HCEC 1CT (cell line): ENCODE measurements around the gene RNF212B.
"Not testable (repeated sequence)": the region's sequence is repeated elsewhere in the genome, so short reads cannot be mapped to it uniquely, and the experiment has no call there.

ENCODE experiments used
- DNase-seq: peaks from one replicate; pipeline ENCODE4 v3.0.0-alpha.2; 2017

RNF212B gene

DNA sequence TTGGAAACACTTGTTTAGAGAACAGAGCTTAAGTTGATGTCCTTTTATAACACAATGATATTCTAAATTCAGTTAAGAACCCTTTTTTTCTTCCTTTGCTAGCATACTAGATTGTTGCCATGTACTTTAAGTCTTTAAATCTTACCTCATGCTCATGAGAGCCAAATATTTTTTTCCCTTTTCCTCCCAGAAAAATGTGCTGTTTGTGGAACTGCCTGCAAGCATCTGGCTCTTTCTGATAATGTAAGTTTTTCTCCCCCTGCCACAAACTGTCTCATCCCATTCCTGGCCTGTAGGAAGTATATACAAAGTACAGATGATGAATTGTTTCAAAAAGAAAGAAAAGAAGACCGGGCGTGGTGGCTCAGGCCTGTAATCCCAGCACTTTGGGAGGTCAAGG lies 5.3 kb downstream of the RNF212B start:
- no peak for DNase-seq

DNA sequence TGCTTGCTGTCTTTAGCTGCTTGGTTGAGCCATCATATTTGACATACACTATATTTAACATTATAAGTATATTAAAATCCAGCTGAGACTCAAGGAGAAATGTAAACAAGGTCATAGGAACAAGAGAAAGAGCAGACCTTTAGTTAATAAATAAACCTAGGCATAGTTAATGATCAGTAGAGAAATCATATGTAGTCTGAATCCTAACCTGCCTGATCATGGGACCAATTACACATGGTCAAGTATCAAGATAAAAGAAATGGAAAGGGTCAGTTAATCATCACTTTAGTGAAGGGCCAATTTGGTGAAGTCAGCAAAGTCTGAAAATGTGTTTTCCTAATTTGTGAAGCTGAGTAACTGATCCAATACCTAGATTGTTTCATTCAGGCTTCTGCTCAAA lies 7.5 kb downstream of the RNF212B start:
- no peak for DNase-seq

DNA sequence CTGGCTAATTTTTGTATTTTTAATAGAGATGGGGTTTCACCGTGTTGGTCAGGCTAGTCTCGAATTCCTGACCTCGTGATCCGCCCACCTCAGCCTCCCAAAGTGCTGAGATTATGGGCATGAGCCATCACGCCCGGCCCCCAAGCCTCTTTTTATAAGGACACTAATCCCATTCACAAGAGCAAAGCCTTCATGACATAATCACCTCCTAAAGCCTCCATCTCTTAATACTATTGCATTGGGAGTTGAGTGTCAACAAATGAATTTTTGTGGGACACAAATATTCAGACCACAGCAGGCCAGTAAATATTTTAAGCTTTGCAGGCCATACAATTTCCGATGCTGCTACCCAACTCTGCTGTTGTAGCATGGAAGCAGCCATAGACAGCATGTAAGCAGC lies 10.9 kb downstream of the RNF212B start:
- DNase-seq = peak; percentile 9

DNA sequence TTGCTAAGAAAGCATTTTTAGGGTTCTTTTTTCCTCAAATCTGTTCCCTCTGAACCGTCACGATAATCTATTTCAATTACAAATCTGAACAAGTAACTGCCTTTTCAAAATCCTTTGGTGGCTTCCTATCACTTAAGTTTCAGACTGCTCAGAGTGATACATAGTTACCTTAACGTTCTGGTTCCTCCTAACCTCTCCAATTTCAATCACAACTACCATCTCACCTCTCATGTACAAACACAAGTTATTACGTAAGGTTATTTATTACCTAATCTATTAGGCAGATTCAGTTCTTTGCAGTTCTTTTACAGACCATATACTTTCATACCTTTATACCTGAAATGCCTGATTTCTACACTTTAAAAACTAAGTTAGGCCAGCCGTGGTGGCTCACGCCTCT lies 12.1 kb downstream of the RNF212B start:
- DNase-seq = no peak

DNA sequence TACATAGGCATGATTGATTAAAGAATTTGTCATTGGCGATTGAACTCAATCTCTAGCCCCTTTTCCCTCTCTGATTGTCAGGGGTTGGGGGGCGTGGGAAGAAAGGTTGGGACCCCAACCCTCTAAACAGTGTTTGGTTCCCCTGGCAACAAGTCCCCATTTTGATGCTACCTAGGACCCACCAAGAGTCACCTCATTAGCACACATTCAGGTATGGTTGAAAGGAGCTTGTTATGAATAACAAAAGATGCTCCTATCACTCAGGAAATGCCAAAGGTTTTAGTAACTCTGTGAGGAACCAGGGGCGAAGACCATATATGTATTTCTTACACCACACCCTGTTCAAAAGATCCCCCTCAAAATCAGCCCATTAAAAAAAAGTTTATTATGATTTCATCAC lies 14.3 kb downstream of the RNF212B start:
- DNase-seq = no peak

DNA sequence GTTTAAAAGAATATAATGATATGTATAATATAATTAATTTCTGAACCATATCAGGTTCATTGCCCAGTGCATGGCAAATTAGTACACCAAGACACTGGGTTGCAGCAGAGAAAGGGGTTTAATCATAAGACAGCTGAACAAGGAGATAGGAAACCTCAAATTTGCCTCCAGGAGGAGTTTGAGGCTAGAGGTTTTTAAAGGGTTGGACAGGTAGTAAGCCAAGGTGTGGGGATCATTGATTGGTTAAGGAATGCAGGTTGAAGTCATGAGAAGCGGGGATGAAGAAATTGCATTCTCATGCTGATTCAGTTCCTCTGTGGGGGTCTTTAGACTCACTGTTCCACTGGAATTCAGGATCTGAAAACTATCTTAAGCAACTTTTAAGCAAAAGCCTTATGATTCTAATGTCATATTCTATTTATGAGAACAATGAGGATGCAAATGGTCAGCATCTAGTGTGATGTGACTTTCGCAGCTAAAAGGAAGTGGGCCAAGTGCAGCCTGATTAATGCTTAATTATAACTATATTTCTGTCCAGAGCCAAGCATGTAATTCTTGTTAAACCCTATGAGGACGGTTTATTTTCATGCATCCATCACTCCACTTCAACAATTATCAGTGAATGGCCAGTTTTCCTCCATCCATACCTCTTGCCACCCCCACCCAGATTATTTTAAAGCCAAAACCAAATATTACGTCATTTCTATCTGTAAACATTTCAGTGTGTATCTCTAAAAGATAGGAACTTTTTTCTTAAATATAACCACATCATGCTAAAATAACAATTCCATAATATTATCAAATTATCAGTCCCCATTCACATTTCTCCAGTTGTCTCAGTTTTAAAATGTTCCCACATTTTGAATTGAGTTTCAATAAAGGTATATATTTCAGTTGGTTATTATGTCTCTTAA lies 14.9 kb downstream of the RNF212B start:
- no peak for DNase-seq

DNA sequence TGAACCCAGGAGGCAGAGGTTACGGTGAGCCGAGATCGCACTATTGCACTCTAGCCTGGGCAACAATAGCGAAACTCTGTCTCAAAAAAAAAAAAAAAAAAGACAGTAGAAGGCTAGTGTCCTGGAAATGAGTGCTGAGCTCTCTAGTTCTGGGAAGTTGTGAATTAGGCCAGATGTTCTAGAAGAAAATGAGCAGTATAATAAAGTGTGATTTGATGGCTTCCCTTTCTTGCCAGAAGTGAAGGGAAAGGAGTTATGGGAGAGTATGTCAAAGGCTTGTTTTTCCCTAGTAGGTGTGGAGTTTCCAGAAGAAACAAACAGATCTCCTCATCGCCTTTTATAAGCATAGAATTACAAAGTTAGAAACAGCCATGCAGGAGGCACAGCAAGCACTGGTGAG lies 20.5 kb downstream of the RNF212B start:
- DNase-seq = no peak

DNA sequence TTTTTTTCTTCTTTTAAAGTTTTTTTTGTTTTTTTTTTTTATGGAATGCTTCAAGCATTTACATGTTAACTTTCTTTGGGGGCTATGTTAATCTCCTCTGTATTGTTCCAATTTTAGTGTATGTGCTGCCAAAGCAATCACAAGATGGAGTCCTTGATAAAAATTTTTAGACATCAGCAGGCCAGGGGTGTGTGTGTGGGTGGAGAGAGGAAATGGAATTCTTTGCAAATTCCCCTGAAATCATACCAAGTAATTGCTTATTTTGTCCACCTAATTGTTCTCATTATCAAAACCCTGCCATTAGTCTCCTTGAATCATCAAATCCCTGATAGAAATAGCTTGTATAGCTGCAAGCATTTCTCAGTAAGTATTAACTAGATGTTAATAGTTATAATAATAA lies 21.7 kb downstream of the RNF212B start:
- DNase-seq = no peak

DNA sequence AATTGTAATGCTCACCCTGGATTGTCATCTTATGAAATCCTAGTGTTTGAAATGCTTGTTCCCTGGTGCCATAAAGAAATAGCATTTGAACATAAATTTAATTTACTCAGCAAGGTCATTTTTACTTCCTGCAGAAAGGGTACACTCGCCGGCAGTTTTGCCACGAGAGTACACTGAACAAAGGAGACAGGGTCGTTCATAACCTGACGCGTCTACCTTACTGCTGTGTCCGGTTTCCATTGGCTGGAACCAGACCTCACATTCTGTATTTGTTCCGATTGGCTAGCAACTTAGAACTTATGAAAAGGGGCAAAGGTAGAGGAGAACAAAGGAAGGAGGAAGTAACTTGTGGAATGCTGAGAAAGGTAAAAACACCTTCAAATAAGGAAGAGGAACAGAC lies 23.1 kb downstream of the RNF212B start:
- DNase-seq = not testable (repeated sequence)

DNA sequence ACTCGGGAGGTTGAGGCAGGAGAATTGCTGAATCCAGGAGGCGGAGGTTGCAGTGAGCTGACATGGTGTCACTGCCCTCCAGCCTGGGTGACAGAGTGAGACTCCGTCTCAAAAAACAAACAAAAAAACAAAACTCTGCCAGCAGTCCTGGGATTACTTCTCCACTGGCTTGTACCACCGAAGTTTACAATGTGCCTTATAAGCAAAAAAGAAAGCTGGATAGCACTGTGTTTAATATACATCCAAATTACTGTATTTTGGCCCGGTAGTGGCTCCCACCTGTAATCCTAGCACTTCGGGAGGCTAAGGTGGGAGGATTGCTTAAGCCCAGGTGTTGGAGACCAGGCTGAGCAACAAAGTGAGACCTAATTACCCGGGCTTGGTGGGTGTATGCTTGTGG lies 31.5 kb downstream of the RNF212B start:
- no peak for DNase-seq

DNA sequence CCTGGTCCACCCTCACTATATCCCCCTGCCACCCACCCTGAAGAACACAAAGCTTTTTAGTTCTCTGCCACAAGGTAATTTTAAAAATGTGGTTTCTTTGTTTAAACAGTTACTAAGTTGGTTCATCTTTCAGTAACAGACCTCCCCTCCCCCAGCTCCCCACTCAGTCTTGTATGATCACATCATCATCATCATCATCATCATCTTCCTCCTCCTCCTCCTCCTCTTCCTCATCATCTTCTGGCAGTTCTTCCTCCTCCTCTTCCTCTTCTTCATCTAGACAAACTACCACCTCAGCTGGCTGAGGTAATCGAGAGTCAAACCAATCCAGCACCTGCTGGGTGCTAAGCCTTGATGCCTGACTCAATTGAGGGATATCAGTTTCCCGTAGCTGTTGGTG lies 37.7 kb downstream of the RNF212B start:
- no peak for DNase-seq

DNA sequence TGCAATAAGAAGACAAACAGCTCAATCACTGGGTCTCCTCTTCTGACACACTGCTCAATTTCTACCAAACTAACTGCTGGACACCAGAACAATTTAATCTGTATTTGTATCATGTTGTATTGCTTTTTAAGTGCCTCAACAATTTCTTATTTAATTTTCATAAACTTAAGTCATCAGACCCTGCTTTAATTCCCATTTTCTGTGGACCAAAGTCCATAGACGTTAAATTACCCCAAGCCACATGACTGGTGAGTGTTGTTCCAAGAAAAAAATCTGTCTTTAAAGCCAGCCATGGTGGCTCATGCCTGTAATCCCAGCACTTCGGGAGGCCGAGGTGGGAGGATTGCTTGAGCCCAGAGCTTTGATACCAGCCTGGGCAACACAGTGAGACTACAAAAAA lies 39.5 kb downstream of the RNF212B start:
- no peak for DNase-seq

DNA sequence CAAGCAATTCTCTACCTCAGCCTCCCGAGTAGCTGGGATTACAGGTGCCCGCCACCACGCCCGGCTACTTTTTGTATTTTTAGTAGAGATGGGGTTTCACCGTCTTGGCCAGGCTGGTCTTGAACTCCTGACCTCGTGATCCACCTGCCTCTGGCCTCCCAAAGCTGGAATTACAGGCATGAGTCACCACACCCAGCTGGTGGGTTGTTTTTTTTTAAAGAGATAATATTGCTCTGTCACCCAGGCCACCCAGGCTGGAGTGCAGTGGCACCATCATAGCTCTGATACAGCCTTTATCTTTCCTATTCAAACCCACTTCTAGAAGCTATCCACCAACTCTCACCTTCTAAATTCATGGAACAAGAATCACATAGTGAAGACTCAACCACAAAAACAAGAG lies 40.2 kb downstream of the RNF212B start:
- DNase-seq = not testable (repeated sequence)

DNA sequence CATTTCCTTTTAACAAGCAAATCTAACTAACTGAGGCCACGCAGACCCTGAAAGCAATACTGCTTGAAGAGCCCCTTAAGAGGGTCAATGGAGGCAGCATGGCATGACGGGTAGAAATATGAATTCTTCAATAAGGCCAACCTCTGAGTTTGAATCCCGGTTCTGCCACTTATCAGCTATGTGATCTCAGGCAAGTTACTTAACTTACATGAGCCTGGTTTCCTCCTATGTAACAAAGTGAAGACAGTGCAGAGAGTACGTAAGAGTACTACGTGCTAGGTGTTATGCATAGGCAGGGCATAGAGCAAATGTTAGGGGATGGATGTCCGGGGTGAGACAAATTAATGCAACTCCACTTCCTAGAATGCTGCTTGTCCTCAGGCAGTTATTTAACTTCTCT lies 43.5 kb downstream of the RNF212B start:
- DNase-seq = no peak

DNA sequence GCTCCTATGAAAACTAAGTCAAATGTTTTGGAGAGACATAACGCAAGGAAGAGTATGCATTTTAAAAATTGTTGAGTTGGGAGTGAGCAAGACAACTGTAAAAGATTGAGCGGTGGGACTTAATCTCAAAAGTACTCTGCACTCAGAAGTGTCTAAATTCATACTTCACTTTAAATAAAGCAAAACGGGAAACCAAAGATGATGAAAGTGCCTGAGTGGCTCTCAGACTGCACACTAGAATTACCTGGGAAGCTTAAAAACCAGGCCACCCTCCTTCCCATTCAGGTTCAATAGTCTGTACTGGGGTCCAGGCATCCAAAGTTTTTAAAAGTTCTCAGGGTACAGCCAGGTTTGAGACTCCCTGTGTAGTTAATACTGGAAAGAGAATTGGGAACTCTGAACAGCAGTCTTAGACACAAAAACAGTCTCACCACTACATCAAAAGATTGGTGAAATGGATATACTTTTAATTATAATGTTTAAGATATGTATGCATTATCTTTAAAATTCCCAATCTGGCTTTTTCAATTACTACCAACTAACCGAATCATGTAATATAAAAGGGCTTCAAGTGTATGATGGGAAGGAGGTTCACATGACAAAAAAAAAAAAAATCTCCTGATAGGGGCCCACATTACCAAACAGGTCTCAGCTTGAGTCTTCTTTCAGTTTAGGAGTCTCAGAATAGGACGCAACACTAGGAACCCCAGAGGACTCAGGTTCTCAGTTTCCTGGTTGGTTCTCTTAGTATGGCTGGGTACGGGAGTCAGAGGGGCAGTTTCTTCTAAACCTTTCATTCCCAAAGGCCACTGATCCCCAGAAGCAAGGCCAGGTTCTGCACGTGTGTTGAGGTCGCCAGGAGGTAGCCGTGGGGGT lies 47.2 kb downstream of the RNF212B start:
- peak; percentile 16 for DNase-seq

DNA sequence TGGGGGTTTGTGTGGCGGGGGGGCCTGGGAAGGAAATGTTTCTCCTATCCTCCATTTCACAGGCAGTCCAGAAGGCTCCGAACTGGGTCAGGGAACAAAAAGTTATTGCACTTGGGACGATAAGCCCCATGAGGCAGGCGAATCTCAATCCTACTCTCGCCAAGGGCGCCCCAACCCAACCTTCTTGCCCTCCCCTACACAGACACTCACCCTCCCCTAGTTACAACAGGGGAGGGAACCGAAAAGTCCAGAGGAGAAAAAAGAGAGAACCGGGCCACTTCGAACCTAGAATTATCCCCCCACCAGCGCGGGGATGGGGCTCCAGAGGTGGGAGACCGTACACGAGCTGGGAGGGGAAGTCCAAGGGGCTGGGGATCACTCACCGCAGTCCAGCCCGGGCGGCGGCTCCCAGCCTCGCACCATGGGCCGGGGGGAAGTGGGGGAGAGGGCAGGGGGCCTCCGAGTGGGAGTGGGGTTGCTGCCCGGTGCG lies 47.8 kb downstream of the RNF212B start:
- DNase-seq = peak; percentile 6

DNA sequence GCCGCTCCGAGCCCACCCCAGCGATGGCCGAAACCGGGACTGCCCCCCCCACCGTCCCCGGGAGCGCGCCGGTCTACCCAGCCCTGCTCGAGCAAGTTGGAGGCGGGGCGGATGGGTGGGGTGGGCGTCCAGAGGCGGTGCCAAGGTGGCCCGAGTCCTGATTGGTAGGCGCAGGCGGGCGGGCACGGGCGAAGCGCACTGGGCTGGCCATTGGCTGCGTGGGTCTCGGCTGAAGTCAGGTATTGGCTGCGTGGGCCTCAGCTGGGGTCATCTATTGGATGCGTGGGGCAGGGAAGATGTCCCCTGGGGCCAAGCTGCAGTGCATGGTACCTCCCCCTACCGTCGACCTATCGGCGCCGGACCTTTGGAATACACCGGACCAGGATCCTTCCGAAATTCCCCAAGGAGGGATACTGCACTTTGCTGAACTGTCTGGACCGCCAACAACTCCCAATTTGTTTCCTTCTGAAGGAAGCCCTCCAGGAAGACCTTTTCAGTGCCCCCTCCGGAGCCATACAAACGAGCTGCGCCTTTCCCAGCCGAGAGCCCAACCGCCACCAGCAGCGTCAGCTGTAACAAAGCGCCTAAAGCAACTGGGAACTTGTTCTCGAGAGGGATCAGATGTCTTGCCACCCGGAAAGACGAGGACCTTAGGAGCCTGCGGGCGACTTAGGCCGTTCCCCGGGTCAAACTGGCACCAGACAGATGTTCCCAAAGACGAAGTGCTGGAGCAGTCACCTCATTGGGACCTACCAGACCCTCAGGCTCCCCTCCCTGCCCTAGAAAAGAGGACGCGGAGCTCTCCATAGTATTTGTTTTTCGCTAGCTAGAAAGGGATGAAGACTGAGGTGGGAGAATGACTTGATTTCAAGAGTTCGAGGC lies 48.5 kb downstream of the RNF212B start, which contains the start of gene HOMEZ:
TSS of gene HOMEZ (minus strand) at position 113 of the 882 bp plus-strand sequence. CDS start 180 bp downstream, outside the sequence.
- peak; percentile 99 for DNase-seq

DNA sequence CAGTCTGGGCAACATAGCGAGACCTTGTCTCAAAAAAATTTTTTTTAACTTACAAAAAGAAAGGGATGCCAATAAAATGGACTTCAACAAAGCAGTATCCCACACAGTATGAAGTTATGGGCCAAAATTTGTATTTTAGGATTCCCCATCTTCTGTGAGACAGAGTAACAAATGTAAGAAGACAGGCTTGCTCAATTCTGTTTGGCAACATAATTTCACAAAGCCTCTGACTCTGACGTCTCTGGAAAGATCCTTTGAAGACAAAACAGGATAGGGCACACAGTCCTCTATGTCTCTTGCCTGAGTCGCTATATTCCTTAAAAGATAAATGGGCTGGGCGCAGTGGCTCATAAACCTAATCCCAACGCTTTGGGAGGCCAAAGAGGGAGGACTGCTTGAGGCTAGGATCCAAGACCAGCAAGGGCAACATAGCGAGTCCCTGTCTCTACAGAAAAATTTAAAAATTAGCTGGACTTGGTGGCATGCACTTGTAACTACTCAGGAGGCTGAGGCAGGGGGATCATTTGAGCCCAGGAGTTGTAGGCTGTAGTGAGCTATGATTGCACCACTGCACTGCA lies 49.3 kb downstream of the RNF212B start:
- DNase-seq = peak; percentile 10

DNA sequence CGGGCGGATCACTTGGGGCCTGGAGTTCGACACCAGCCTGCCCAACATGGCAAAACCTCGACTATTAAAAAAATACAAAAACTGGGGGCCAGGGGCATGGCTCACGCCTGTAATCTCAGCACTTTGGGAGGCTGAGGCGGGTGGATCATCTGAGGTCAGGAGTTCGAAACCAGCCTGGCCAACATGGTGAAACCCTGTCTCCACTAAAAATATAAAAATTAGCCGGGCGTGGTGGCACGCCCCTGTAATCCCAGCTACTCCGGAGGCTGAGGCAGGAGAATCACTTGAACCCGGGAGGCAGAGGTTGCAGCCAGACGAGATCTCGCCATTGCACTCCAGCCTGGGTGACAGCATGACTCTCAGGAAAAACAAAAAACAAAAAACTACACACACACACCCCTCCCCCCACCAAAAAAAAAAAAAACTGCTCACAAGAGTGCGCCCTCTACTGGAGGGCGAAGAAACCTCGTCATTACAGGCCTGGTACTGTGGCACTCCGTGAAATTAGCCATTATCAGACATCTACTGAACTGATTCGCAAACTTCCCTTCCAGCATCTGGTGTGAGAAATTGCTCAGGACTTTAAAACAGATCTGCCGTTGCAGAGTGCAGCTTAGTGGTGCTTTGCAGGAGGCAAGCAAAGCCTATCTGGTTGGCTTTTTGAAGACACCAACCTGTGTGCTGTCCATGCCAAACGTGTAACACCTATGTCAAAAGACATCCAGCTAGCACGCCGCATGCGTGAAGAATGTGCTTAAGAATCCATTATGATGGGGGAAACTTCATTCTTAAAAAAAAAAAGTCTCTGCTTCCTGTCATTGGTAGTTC lies 57.2 kb downstream of the RNF212B start:
- DNase-seq = peak; percentile 45

DNA sequence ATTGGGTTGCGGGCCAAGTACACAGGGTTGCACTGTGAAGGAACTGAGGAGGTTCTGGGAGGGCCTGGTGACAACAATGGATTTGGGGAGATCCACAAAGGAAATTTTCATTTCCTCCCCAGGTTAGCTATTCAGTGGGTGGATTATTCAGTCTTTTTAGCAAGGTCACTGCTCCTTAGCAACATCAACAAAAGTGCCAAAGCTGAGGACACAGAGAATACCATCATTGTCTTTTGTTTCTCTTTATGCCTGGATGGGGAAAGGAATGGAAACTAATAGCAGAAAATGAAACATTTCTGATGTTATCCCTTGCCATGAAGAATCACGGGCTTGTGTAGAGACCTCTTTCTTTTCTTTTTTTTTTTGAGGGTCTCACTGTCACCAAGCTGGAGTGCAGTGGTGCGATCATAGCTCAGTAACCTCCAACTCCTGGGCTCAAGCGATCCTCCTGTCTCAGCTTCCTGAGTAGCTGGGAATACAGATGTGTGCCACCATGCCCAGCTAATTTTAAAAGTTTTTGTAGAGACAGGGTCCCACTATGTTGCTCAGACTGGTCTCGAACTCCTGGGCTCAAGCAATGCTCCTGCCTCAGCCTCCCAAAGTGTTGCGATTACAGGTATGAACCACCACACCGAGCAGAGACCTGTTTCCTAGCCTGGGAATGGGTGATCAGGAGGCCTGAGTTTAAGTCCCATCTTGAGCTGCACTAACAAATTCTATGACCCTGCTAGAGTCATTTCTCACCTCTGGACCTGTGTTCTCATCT lies 58.5 kb downstream of the RNF212B start:
- no peak for DNase-seq
